Erythroblast (primary cell): ENCODE measurements around the gene CREB5.

Source experiments
- GATA1 ChIP-seq: IDR thresholded peaks from 2 replicates; pipeline ENCODE4 v1.6.1; 2011; ENCODE audit warnings: low read depth, mild to moderate bottlenecking, control low read depth, low read length, moderate library complexity
- POLR2A ChIP-seq: IDR thresholded peaks from 2 replicates; pipeline ENCODE4 v1.6.1; 2011; ENCODE audit warnings: mild to moderate bottlenecking, low read length

GRCh38 chr7:28807396-28807994 is 395.2 kb downstream of the CREB5 start:
- TF ChIP-seq POLR2A: no peak
- no peak for TF ChIP-seq GATA1
